Measurements from ENCODE around the gene PURB. TPM values are rescaled to one million over a fixed set of nuclear protein-coding genes. Genes with fewer than 3 reads are reported as not detected.

The PURB gene
- total and polyA plus RNA-seq, 9 of the 15 experiments (the other 6 are each of a cell fraction or from before 2014, with no cell fraction given), result 1.6 to 14.1 (median 8.8) TPM

DNA sequence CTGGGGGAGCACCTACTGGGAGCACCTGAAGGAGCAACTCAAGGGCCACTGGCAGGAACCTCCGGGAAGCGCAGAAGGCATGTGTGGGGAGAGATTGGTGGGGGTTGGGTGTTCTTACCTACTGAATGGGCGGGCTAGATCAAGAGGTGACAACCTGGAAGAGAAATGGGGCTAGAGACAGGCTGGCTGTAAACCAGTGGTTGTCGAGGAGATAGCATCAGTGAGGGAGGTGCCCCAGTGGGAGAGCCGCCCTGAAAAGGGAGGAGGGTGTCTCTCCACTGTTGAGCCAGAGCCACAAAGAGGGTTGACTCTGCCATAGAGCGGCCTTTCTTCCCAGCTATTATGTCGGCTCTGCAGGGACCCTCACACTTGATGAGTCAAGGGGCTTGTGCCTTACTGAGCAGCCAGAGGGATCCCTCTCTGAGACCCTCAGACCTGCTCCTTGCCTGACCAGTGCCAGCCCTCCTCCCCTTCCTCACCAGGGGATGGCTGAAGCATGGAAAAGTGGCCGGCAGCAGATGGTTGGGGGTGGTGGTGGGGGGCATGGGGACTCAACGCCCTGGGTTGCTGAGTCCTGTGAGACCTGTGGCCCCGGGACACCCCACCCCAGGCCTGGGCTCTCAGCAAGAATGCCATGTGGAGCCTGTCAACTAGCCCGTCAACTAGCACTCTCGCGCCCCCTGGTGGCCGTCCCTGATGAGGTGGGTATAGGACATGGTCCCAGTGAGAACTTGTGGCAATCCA lies 36.4 kb upstream of the PURB start:
- H3K79me2 ChIP-seq (ENCODE audit: control insufficient read depth, insufficient read depth, low read length), result no peaks in the 10 kb centered on the region
- H4K20me1 ChIP-seq (replicated peaks; ENCODE audit: control insufficient read depth, insufficient read depth, low read length), result no peaks in the 10 kb centered on the region
- ChIA-PET POLR2A (interaction anchor here (0.7 kb wide), 1 partner anchor 10 kb away, joined by 3 read pairs; no protein-coding TSS in a partner anchor), CTCF (ENCODE audit: low intra/inter-chr PET ratio) (interaction anchor here (1.3 to 2.1 kb wide), 2 partner anchors 65 to 334 kb away, joined by 6 to 17 read pairs; no protein-coding TSS in a partner anchor)
- 6% methylated on average over 11 of the region's 14 CpGs for WGBS (ENCODE audit: insufficient coverage, low coverage, missing lambda C conversion rate)
- no peaks in the 10 kb centered on the region for H3K36me3 ChIP-seq (ENCODE audit: control insufficient read depth, insufficient read depth, low read length)
- H3K9me1 ChIP-seq (ENCODE audit: control insufficient read depth, insufficient read depth, low read length), result no peaks in the 10 kb centered on the region
- in situ Hi-C loops (cut with MboI) (loop anchor here (5.0 kb wide), 1 partner anchor 64 kb away; no protein-coding TSS in a partner anchor), intact Hi-C loops (cut with micrococcal nuclease) (loop anchor here (1.0 to 2.0 kb wide), 4 partner anchors 37 to 333 kb away; partner anchors contain the start of gene PURB)
- no peaks in the 10 kb centered on the region for H3K27me3 ChIP-seq (ENCODE audit: control insufficient read depth in 2 of 2, insufficient read depth in 2 of 2, low read length in 2 of 2)
- H3K4me2 ChIP-seq (ENCODE audit: insufficient read depth, low read length), result peak overlapping the region; percentile 79
- no peaks in the 10 kb centered on the region for H3K9me3 ChIP-seq (replicated peaks; ENCODE audit: control insufficient read depth, insufficient read depth, low read depth, low read length)
- H3K27ac ChIP-seq (ENCODE audit: extremely low read depth, low read depth, low read length), result peak overlapping the region; percentile 51
- peaks cover 7 to 13% of the 10 kb centered on the region in 2 experiments; a peak in 3 of 5 replicates for H3K4me1 ChIP-seq (replicated peaks in 1 of 2; ENCODE audit: control insufficient read depth in 2 of 2, insufficient read depth in 2 of 2, low read length in 2 of 2)
- no TSS peak for BruUV-seq (replicated peaks)
- DNase-seq (ENCODE audit: extremely low read depth in 1 of 4, low spot score in 3 of 4) (peak; percentile 82 to 91 (median 85)), ATAC-seq (peak; percentile 98), FAIRE-seq (peak; percentile 84)
- H3K4me3 ChIP-seq, result 0 out of 2 replicates have a peak overlapping the region, but pooled peaks have one; percentile 2
- H3K9ac ChIP-seq (ENCODE audit: insufficient read depth in 1 of 2, low read depth in 2 of 2, low read length in 2 of 2), result peak overlapping the region; percentile 44 to 84; a peak in 3 of 4 replicates
- H2AFZ ChIP-seq (ENCODE audit: low read depth, low read length), result peak overlapping the region; percentile 94
- TF ChIP-seq FIP1L1 (IDR thresholded peaks at IDR 0.05; ENCODE audit: low read depth, low read length, poor library complexity, severe bottlenecking) (no peak), ZNF766 (CRISPR knock-in tag; conservative IDR thresholded peaks at IDR 0.05) (no peak), KAT8 (IDR thresholded peaks at IDR 0.05; ENCODE audit: low read depth) (no peak), CC2D1A (IDR thresholded peaks at IDR 0.05) (peak; percentile 80; the same call in 1 of the 2 replicates), GABPA (tag; conservative IDR thresholded peaks at IDR 0.05; ENCODE audit: low read depth) (no peak), SRSF7 (optimal IDR thresholded peaks at IDR 0.05; ENCODE audit: low read depth, low read length) (no peak), TEAD1 (CRISPR knock-in tag; IDR thresholded peaks at IDR 0.05) (peak in 1 of 2 experiments; percentile 79; a peak in 1 of 4 replicates), MCM3 (IDR thresholded peaks at IDR 0.05) (no peak)
- TF ChIP-seq, protein P1, sequence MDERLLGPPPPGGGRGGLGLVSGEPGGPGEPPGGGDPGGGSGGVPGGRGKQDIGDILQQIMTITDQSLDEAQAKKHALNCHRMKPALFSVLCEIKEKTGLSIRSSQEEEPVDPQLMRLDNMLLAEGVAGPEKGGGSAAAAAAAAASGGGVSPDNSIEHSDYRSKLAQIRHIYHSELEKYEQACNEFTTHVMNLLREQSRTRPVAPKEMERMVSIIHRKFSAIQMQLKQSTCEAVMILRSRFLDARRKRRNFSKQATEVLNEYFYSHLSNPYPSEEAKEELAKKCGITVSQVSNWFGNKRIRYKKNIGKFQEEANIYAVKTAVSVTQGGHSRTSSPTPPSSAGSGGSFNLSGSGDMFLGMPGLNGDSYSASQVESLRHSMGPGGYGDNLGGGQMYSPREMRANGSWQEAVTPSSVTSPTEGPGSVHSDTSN (CRISPR knock-in tag; IDR thresholded peaks at IDR 0.05; ENCODE audit: low read depth), result no peak
- TF ChIP-seq, protein P1 (tag; conservative IDR thresholded peaks at IDR 0.05; ENCODE audit: low read depth), result peak; percentile 69
- TF ChIP-seq, protein P2, sequence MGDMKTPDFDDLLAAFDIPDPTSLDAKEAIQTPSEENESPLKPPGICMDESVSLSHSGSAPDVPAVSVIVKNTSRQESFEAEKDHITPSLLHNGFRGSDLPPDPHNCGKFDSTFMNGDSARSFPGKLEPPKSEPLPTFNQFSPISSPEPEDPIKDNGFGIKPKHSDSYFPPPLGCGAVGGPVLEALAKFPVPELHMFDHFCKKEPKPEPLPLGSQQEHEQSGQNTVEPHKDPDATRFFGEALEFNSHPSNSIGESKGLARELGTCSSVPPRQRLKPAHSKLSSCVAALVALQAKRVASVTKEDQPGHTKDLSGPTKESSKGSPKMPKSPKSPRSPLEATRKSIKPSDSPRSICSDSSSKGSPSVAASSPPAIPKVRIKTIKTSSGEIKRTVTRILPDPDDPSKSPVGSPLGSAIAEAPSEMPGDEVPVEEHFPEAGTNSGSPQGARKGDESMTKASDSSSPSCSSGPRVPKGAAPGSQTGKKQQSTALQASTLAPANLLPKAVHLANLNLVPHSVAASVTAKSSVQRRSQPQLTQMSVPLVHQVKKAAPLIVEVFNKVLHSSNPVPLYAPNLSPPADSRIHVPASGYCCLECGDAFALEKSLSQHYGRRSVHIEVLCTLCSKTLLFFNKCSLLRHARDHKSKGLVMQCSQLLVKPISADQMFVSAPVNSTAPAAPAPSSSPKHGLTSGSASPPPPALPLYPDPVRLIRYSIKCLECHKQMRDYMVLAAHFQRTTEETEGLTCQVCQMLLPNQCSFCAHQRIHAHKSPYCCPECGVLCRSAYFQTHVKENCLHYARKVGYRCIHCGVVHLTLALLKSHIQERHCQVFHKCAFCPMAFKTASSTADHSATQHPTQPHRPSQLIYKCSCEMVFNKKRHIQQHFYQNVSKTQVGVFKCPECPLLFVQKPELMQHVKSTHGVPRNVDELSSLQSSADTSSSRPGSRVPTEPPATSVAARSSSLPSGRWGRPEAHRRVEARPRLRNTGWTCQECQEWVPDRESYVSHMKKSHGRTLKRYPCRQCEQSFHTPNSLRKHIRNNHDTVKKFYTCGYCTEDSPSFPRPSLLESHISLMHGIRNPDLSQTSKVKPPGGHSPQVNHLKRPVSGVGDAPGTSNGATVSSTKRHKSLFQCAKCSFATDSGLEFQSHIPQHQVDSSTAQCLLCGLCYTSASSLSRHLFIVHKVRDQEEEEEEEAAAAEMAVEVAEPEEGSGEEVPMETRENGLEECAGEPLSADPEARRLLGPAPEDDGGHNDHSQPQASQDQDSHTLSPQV (IDR thresholded peaks at IDR 0.05), result 0 out of 2 replicates have a peak, but pooled peaks have one; percentile 36
- TF ChIP-seq, protein P3, sequence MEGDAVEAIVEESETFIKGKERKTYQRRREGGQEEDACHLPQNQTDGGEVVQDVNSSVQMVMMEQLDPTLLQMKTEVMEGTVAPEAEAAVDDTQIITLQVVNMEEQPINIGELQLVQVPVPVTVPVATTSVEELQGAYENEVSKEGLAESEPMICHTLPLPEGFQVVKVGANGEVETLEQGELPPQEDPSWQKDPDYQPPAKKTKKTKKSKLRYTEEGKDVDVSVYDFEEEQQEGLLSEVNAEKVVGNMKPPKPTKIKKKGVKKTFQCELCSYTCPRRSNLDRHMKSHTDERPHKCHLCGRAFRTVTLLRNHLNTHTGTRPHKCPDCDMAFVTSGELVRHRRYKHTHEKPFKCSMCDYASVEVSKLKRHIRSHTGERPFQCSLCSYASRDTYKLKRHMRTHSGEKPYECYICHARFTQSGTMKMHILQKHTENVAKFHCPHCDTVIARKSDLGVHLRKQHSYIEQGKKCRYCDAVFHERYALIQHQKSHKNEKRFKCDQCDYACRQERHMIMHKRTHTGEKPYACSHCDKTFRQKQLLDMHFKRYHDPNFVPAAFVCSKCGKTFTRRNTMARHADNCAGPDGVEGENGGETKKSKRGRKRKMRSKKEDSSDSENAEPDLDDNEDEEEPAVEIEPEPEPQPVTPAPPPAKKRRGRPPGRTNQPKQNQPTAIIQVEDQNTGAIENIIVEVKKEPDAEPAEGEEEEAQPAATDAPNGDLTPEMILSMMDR (IDR thresholded peaks at IDR 0.05 in 2 of 3, conservative IDR thresholded peaks at IDR 0.05 in 1 of 3; ENCODE audit: insufficient read depth in 2 of 3, low read depth in 1 of 3, low read length in 3 of 3), result peak; percentile 85 to 88 (median 85)

Measured in K562 (cell line).